Measurements from ENCODE around the gene AVL9. TPM values are rescaled to one million over a fixed set of nuclear protein-coding genes. Genes with fewer than 3 reads are reported as not detected.
A peak's percentile ranks its signal among the peaks of the same experiment; 100 is the strongest.

AVL9 gene
- total and polyA plus RNA-seq, 7 experiments from 2014 or later, result 8.0 to 57.9 (median 35.4) TPM

DNA sequence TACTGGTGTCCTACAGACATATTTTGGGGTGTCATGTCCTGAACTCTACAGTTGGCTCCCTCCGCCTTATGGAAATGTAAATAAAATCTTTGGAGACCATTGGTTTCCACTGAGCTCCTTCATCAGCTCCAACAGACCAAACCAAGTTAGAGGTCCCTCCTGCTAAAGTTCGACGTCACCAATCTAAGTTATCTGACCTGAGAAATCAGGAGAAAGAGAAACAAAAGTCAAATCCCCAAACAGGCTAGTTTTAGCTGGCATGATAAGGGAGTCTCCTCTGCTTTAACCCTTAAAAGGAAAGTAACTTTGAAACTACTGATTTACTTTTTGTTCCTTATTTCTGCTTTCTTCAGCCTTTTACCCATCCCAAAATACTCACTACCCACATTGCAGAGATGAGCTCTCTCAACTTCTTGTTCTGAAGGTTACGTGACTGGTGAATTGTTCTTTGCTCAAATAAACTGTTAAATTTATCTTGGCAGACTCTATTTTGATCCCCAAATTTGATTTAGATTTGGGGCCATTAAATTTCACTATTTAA, 39.9 kb downstream of the AVL9 start:
- POLR2A ChIA-PET, result interaction anchor here (0.7 kb wide), 1 partner anchor 45 kb away, joined by 5 read pairs; the partner anchor contains the start of gene LSM5
- H3K27ac Mint-ChIP-seq, result peak overlapping the region in 4 of 9 donors; percentile 4 to 31 (median 27)
- peaks cover 0 to 24% (median 11%) of the 10 kb centered on the region in 5 donors for H3K36me3 Mint-ChIP-seq

DNA sequence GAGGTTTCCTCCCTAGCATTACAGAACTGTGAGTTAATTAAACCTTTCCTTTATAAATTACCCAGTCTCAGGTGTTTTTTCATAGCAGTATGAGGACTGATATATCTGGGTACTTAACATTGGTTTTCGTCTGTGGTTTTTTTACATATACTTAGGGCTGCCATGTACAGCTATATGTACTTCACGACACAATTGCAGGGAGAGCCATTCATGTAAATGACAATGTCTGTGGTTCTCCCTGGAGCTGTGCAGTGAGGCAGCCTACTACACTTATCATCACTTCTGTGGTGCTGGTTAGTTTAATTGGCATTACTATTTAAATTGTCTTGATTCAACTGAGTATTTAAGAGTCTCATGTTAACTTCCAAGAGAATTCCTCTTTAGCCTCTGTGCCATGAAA, 40.7 kb downstream of the AVL9 start:
- peaks cover 7 to 69% (median 49%) of the 10 kb centered on the region in 7 donors for H3K4me1 Mint-ChIP-seq
- ChIA-PET CTCF (no interaction called here), POLR2A (no interaction called here)
- intact Hi-C loops (cut with micrococcal nuclease), result no loop called here
- no peaks in the 10 kb centered on the region for H3K4me1 ChIP-seq (ENCODE audit: control insufficient read depth in 2 of 2, insufficient read depth in 2 of 2, low read length in 2 of 2)
- no peak for ATAC-seq
- no peaks in the 10 kb centered on the region for H3K9me3 Mint-ChIP-seq
- no peaks in the 10 kb centered on the region for H3K9me3 ChIP-seq (ENCODE audit: control insufficient read depth in 2 of 3, low read length in 3 of 3)
- H3K27me3 ChIP-seq (ENCODE audit: control insufficient read depth in 2 of 2, insufficient read depth in 2 of 2, low read length in 2 of 2), result no peaks in the 10 kb centered on the region
- H3K4me3 ChIP-seq (ENCODE audit: low read length), result no peak overlapping the region
- H3K36me3 ChIP-seq (ENCODE audit: control insufficient read depth in 2 of 3, insufficient read depth in 3 of 3, low read length in 3 of 3), result peaks cover 0 to 6% (median 0%) of the 10 kb centered on the region in 3 experiments
- H3K27ac Mint-ChIP-seq, result peak overlapping the region in 4 of 9 donors; percentile 6 to 26 (median 10)
- H3K27ac ChIP-seq (ENCODE audit: low read depth, low read length), result no peak overlapping the region
- H3K36me3 Mint-ChIP-seq, result peaks cover 0 to 25% (median 13%) of the 10 kb centered on the region in 5 donors
- no peak overlapping the region for H3K4me3 Mint-ChIP-seq
- H3K27me3 Mint-ChIP-seq, result no peaks in the 10 kb centered on the region
- no peak for DNase-seq

More for the DNA sequence above, 39.9 kb downstream of the AVL9 start:
- Mint-ChIP-seq H3K4me3 (no peak overlapping the region), H3K4me1 (peaks cover 6 to 67% (median 46%) of the 10 kb centered on the region in 7 donors), H3K27me3 (no peaks in the 10 kb centered on the region), H3K9me3 (no peaks in the 10 kb centered on the region)
- no peak overlapping the region for H3K27ac ChIP-seq (ENCODE audit: low read depth, low read length)
- H3K4me3 ChIP-seq (ENCODE audit: low read length), result no peak overlapping the region
- CTCF ChIA-PET, result no interaction called here
- no peaks in the 10 kb centered on the region for H3K27me3 ChIP-seq (ENCODE audit: control insufficient read depth in 2 of 2, insufficient read depth in 2 of 2, low read length in 2 of 2)
- no peak for DNase-seq
- intact Hi-C loops (cut with micrococcal nuclease), result no loop called here
- peaks cover 0 to 6% (median 0%) of the 10 kb centered on the region in 3 experiments for H3K36me3 ChIP-seq (ENCODE audit: control insufficient read depth in 2 of 3, insufficient read depth in 3 of 3, low read length in 3 of 3)
- H3K9me3 ChIP-seq (ENCODE audit: control insufficient read depth in 2 of 3, low read length in 3 of 3), result no peaks in the 10 kb centered on the region
- no peak for ATAC-seq
- H3K4me1 ChIP-seq (ENCODE audit: control insufficient read depth in 2 of 2, insufficient read depth in 2 of 2, low read length in 2 of 2), result no peaks in the 10 kb centered on the region

GRCh38 chr7:32536585-32536984, 41.3 kb downstream of the AVL9 start:
- Histone ChIP-seq H3K27me3 (ENCODE audit: control insufficient read depth in 2 of 2, insufficient read depth in 2 of 2, low read length in 2 of 2) (no peaks in the 10 kb centered on the region), H3K36me3 (ENCODE audit: control insufficient read depth in 2 of 3, insufficient read depth in 3 of 3, low read length in 3 of 3) (peaks cover 0 to 6% (median 0%) of the 10 kb centered on the region in 3 experiments), H3K4me3 (ENCODE audit: low read length) (no peak overlapping the region), H3K9me3 (ENCODE audit: control insufficient read depth in 2 of 3, low read length in 3 of 3) (no peaks in the 10 kb centered on the region), H3K27ac (ENCODE audit: low read depth, low read length) (no peak overlapping the region), H3K4me1 (ENCODE audit: control insufficient read depth in 2 of 2, insufficient read depth in 2 of 2, low read length in 2 of 2) (no peaks in the 10 kb centered on the region)
- ATAC-seq (no peak), DNase-seq (no peak)
- H3K9me3 Mint-ChIP-seq, result no peaks in the 10 kb centered on the region
- intact Hi-C loops (cut with micrococcal nuclease), result no loop called here
- H3K27me3 Mint-ChIP-seq, result no peaks in the 10 kb centered on the region
- H3K4me3 Mint-ChIP-seq, result no peak overlapping the region
- peak overlapping the region in 2 of 9 donors; percentile 34 to 43 for H3K27ac Mint-ChIP-seq
- peaks cover 7 to 68% (median 49%) of the 10 kb centered on the region in 7 donors for H3K4me1 Mint-ChIP-seq
- POLR2A ChIA-PET, result no interaction called here
- peaks cover 0 to 21% (median 13%) of the 10 kb centered on the region in 5 donors for H3K36me3 Mint-ChIP-seq
- CTCF ChIA-PET, result no interaction called here

- Mint-ChIP-seq H3K4me1 (peaks cover 7 to 58% (median 50%) of the 10 kb centered on the region in 7 donors), H3K27ac (peak overlapping the region in 2 of 9 donors; percentile 38 to 62), H3K27me3 (no peaks in the 10 kb centered on the region), H3K36me3 (peaks cover 0 to 17% (median 13%) of the 10 kb centered on the region in 5 donors), H3K4me3 (no peak overlapping the region), H3K9me3 (no peaks in the 10 kb centered on the region)
- ChIA-PET POLR2A (no interaction called here), CTCF (no interaction called here)
- no peaks in the 10 kb centered on the region for H3K36me3 ChIP-seq (ENCODE audit: control insufficient read depth in 2 of 3, insufficient read depth in 3 of 3, low read length in 3 of 3)
- no peaks in the 10 kb centered on the region for H3K27me3 ChIP-seq (ENCODE audit: control insufficient read depth in 2 of 2, insufficient read depth in 2 of 2, low read length in 2 of 2)
- ATAC-seq (no peak), DNase-seq (no peak)
- H3K4me3 ChIP-seq (ENCODE audit: low read length), result no peak overlapping the region
- H3K4me1 ChIP-seq (ENCODE audit: control insufficient read depth in 2 of 2, insufficient read depth in 2 of 2, low read length in 2 of 2), result no peaks in the 10 kb centered on the region
- intact Hi-C loops (cut with micrococcal nuclease), result no loop called here
- no peak overlapping the region for H3K27ac ChIP-seq (ENCODE audit: low read depth, low read length)
- H3K9me3 ChIP-seq (ENCODE audit: control insufficient read depth in 2 of 3, low read length in 3 of 3), result no peaks in the 10 kb centered on the region
Observed at GRCh38 chr7:32537760-32538159, 42.5 kb downstream of the AVL9 start.

- H3K27me3 ChIP-seq (ENCODE audit: control insufficient read depth in 2 of 2, insufficient read depth in 2 of 2, low read length in 2 of 2), result no peaks in the 10 kb centered on the region
- intact Hi-C loops (cut with micrococcal nuclease), result no loop called here
- DNase-seq (no peak), ATAC-seq (no peak)
- peaks cover 0 to 13% (median 5%) of the 10 kb centered on the region in 3 experiments for H3K36me3 ChIP-seq (ENCODE audit: control insufficient read depth in 2 of 3, insufficient read depth in 3 of 3, low read length in 3 of 3)
- Mint-ChIP-seq H3K4me3 (no peak overlapping the region), H3K27ac (peak overlapping the region in 1 of 9 donors; percentile 4), H3K4me1 (peaks cover 8 to 58% (median 48%) of the 10 kb centered on the region in 7 donors), H3K36me3 (peaks cover 0 to 30% (median 9%) of the 10 kb centered on the region in 5 donors), H3K9me3 (no peaks in the 10 kb centered on the region), H3K27me3 (no peaks in the 10 kb centered on the region)
- no peaks in the 10 kb centered on the region for H3K4me1 ChIP-seq (ENCODE audit: control insufficient read depth in 2 of 2, insufficient read depth in 2 of 2, low read length in 2 of 2)
- no peaks in the 10 kb centered on the region for H3K9me3 ChIP-seq (ENCODE audit: control insufficient read depth in 2 of 3, low read length in 3 of 3)
- H3K4me3 ChIP-seq (ENCODE audit: low read length), result no peak overlapping the region
- H3K27ac ChIP-seq (ENCODE audit: low read depth, low read length), result no peak overlapping the region
- ChIA-PET POLR2A (no interaction called here), CTCF (no interaction called here)
Observed at GRCh38 chr7:32539366-32539765, 44.1 kb downstream of the AVL9 start.

DNA sequence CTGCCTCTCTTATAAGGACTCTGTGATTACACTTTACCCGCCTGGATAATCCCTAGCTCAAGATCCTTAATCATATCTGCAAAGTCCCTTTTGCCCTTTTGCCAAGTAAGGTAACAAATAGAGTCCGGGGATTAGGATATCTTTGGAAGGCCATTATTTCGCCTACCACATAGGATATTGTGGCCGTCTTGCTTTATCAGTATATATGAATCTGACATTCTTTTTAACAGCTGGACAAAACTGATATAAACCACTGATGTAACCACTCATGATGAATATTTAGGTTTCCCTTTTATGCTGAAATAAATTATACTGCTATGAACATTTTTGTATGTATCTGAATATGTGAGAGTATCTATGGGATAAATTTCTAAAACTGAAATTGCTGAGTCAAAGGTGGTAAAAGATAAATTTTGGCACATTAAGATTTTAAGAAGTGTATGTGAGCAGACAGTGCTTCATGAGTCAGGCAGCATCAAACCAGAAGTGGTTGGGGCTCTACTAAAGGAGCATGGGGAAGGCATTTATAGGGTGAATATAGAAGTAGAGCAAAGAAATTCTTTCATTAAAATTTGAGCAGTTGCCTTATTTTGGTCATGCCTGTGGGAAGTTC, 44.7 kb downstream of the AVL9 start:
- Histone ChIP-seq H3K27me3 (ENCODE audit: control insufficient read depth in 2 of 2, insufficient read depth in 2 of 2, low read length in 2 of 2) (no peaks in the 10 kb centered on the region), H3K36me3 (ENCODE audit: control insufficient read depth in 2 of 3, insufficient read depth in 3 of 3, low read length in 3 of 3) (peaks cover 0 to 17% (median 5%) of the 10 kb centered on the region in 3 experiments), H3K4me3 (ENCODE audit: low read length) (no peak overlapping the region), H3K9me3 (ENCODE audit: control insufficient read depth in 2 of 3, low read length in 3 of 3) (no peaks in the 10 kb centered on the region), H3K4me1 (ENCODE audit: control insufficient read depth in 2 of 2, insufficient read depth in 2 of 2, low read length in 2 of 2) (no peaks in the 10 kb centered on the region), H3K27ac (ENCODE audit: low read depth, low read length) (no peak overlapping the region)
- Mint-ChIP-seq H3K27ac (peak overlapping the region in 3 of 9 donors; percentile 4 to 55 (median 8)), H3K9me3 (no peaks in the 10 kb centered on the region), H3K36me3 (peaks cover 0 to 30% (median 9%) of the 10 kb centered on the region in 5 donors), H3K4me3 (peak overlapping the region in 1 of 10 donors; percentile 7), H3K27me3 (no peaks in the 10 kb centered on the region), H3K4me1 (peaks cover 8 to 53% (median 47%) of the 10 kb centered on the region in 7 donors)
- POLR2A ChIA-PET, result no interaction called here
- intact Hi-C loops (cut with micrococcal nuclease), result no loop called here
- DNase-seq, result no peak
- no peak for ATAC-seq
- CTCF ChIA-PET, result no interaction called here

- CTCF ChIA-PET, result no interaction called here
- intact Hi-C loops (cut with micrococcal nuclease), result no loop called here
- Histone ChIP-seq H3K27me3 (ENCODE audit: control insufficient read depth in 2 of 2, insufficient read depth in 2 of 2, low read length in 2 of 2) (no peaks in the 10 kb centered on the region), H3K4me3 (ENCODE audit: low read length) (no peak overlapping the region), H3K9me3 (ENCODE audit: control insufficient read depth in 2 of 3, low read length in 3 of 3) (no peaks in the 10 kb centered on the region), H3K4me1 (ENCODE audit: control insufficient read depth in 2 of 2, insufficient read depth in 2 of 2, low read length in 2 of 2) (no peaks in the 10 kb centered on the region), H3K27ac (ENCODE audit: low read depth, low read length) (no peak overlapping the region), H3K36me3 (ENCODE audit: control insufficient read depth in 2 of 3, insufficient read depth in 3 of 3, low read length in 3 of 3) (peaks cover 0 to 30% (median 5%) of the 10 kb centered on the region in 3 experiments)
- DNase-seq (no peak), ATAC-seq (no peak)
- H3K27ac Mint-ChIP-seq, result peak overlapping the region in 1 of 9 donors; percentile 47
- no peak overlapping the region for H3K4me3 Mint-ChIP-seq
- H3K4me1 Mint-ChIP-seq, result peaks cover 7 to 38% (median 29%) of the 10 kb centered on the region in 7 donors
- no peaks in the 10 kb centered on the region for H3K27me3 Mint-ChIP-seq
- H3K36me3 Mint-ChIP-seq, result peaks cover 0 to 33% (median 12%) of the 10 kb centered on the region in 5 donors
- POLR2A ChIA-PET, result no interaction called here
- H3K9me3 Mint-ChIP-seq, result no peaks in the 10 kb centered on the region
Observed at GRCh38 chr7:32542595-32542994, 47.3 kb downstream of the AVL9 start.
